Thymus (tissue), 14 donors: ENCODE data around the gene SCIMP. TPM values are rescaled to one million over a fixed set of nuclear protein-coding genes. Genes with fewer than 3 reads are reported as not detected.

Experiments
- DNase-seq, 9 donors: peaks; one replicate each; pipeline ENCODE4 v3.0.0-alpha.2; 2013; ENCODE audit warnings: low spot score in 9 of 9, low read depth in 6 of 9, missing footprints in 1 of 9
- H3K27ac ChIP-seq, 2 donors: one replicate each; pipeline ENCODE4 v1.5.1; 2013; ENCODE audit warnings: control low read depth in 1 of 2, low read depth in 1 of 2, low read length in 1 of 2, mild to moderate bottlenecking in 1 of 2, moderate library complexity in 1 of 2
- H3K27me3 ChIP-seq, 2 donors: one replicate each; pipeline ENCODE4 v1.5.1; 2013; ENCODE audit warnings: low read length in 1 of 2; ENCODE audit not compliant: control insufficient read depth in 2 of 2, insufficient read depth in 1 of 2
- H3K36me3 ChIP-seq, 2 donors: one replicate each; pipeline ENCODE4 v1.5.1; 2013; ENCODE audit warnings: low read length in 1 of 2, mild to moderate bottlenecking in 1 of 2, moderate library complexity in 1 of 2; ENCODE audit not compliant: control insufficient read depth in 2 of 2, insufficient read depth in 2 of 2
- H3K4me1 ChIP-seq, 2 donors: one replicate each; pipeline ENCODE4 v1.5.1; 2013; ENCODE audit warnings: low read length in 2 of 2; ENCODE audit not compliant: control insufficient read depth in 2 of 2, insufficient read depth in 2 of 2
- H3K4me3 ChIP-seq, 2 donors: one replicate each; pipeline ENCODE4 v1.5.1; 2013; ENCODE audit warnings: low read length in 2 of 2, control low read depth in 1 of 2, mild to moderate bottlenecking in 1 of 2
- H3K9me3 ChIP-seq, 2 donors: one replicate each; pipeline ENCODE4 v1.5.1; 2013; ENCODE audit warnings: low read length in 1 of 2, mild to moderate bottlenecking in 1 of 2; ENCODE audit not compliant: control insufficient read depth in 2 of 2, insufficient read depth in 1 of 2
- WGBS: extraction: QIAGEN DNeasy Blood & Tissue Kit; methylation state at CpG from one replicate; pipeline ENCODE4 v1.1.7; 2013; 5-methylcytosine and 5-hydroxymethylcytosine counted together
- long read RNA-seq, 10 donors: transcript quantifications; one replicate each; lab custom pipeline, GENCODE V29; 2026
- polyA plus RNA-seq: library from polyadenylated mRNA; stranded (reverse); fragments of 200-250 nt; gene quantifications from one replicate; pipeline ENCODE4 v1.2.3, GENCODE V29; 2013
- total RNA-seq: library from RNA; stranded (reverse); fragments of 120-200 nt; gene quantifications from one replicate; pipeline ENCODE4 v1.2.4, GENCODE V29; 2013
- donor health status: healthy.

SCIMP gene
- 0.80 TPM for total RNA-seq
- 5.1 TPM for polyA plus RNA-seq
- long read RNA-seq, donor 1 = 0 reads
- long read RNA-seq, donor 2 = 0 reads
- long read RNA-seq, donor 3, partial matches to known transcripts = 29 of 68 reads
- long read RNA-seq, donor 3, other reads (novel, unspliced or antisense) = 39 of 68 reads
- long read RNA-seq, donor 4 = 0 reads
- long read RNA-seq, donor 5, partial matches to known transcripts = 0 of 1 reads
- long read RNA-seq, donor 5, other reads (novel, unspliced or antisense) = 0 of 1 reads
- long read RNA-seq, donor 6 = 0 reads
- long read RNA-seq, donor 7, partial matches to known transcripts = 45 of 102 reads
- long read RNA-seq, donor 7, other reads (novel, unspliced or antisense) = 57 of 102 reads
- long read RNA-seq, donor 8, partial matches to known transcripts = 0 of 1 reads
- long read RNA-seq, donor 8, other reads (novel, unspliced or antisense) = 0 of 1 reads
- long read RNA-seq, donor 9 = 0 reads
- long read RNA-seq, donor 10 = 0 reads

DNA sequence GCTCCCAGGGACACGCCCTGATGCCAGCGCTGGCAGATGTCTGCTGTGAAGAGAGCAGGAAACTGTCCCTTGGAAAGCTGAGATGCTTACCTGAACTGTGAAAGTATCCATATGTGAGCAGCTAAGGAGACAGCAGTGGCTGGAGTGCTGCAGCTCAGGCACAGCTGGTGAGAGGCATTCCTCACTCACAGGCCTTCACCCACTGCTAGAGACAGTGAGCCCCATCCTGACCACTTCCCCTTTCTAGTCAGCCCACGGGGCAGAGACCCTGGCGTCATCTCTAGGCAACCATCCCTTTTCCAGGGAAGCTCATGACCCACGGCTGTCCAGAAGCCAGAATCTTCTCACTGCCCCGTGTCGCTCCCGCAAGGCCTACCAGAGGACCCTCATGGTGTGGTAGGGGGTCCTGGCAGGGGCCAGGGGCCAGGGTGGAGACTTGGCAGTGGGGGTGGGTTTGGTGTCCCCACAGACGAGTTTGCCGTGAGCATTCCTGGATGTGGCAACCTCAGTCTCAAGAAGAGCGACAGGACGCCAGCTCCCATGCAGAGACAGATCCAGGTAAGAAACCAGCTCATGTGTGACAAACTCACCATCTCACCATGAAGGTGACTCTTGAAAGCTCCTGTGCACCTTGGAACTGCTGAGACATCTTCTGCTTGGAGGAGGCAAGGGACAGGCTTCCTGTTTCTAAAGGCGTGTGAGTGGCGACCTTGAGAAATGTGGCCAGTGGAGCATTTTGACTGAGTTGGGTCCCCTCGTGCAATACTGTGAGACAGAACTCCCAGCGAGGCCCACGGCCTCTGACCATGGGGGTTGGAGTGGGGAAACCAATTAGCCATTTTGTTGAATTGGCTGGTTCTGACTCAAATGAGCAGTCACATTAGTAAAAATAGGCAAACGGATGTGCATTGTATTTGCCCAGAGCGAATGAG is at the start of gene SCIMP:
Gene SCIMP, minus strand, starts transcription at position 216 of the 932 bp plus-strand sequence. Its CDS starts 105 bp downstream, at position 111.
- no peak for DNase-seq
- Histone ChIP-seq H3K27ac (peak within 1 kb of the TSS in 1 of 2 donors; percentile 8), H3K27me3 (no peaks in the 10 kb centered on the region), H3K36me3 (peaks cover 0 to 9% of the 10 kb centered on the region in 2 donors), H3K9me3 (no peaks in the 10 kb centered on the region), H3K4me3 (no peak within 1 kb of the TSS), H3K4me1 (peaks cover 0 to 7% of the 10 kb centered on the region in 2 donors)
- whole genome bisulfite sequencing = 83% methylated on average over 19 of the region's 19 CpGs

DNA sequence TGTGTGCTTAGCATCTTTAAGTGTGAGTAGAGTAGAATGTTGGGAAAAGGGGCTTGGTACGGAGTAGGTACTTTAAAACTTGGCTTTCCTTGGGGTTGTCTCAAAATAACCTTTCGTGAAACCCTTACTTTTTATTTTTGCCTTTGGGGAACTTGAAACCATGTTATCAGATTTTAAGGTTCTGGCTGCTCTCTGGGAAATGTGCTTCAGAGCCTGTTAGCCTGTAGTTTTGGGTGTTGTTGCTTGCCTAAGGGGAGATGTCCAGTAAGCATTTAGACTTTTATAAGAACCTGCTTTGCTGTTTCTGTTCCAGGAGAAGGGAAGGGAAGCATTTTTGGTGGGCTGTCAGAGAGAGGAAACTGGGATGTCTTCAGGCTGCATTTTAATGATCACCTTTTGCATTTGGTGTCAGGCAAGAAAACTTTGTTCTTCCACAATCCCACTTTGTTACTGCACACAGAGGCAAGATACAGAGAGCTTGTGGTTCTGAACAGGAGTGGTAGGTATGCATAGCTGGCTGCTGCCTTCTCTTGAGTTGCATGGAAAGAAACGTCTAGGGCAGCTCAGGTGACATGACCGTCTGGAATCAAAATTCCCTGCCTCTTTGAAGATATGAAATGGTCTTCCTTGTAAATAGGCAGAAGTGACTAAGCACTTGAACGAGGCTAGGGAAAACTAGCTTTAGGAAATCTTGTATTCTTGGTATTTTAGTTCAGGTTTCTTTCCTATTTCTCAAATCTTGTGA is 49.1 kb upstream of the SCIMP start:
- Histone ChIP-seq H3K27me3 (no peaks in the 10 kb centered on the region), H3K27ac (peak overlapping the region in 1 of 2 donors; percentile 53), H3K9me3 (no peaks in the 10 kb centered on the region), H3K4me3 (peak overlapping the region; percentile 69 to 96), H3K4me1 (peaks cover 9 to 20% of the 10 kb centered on the region in 2 donors), H3K36me3 (peaks cover 3 to 14% of the 10 kb centered on the region in 2 donors)
- peak in 3 of 9 donors; percentile 2 to 21 (median 13) for DNase-seq
- WGBS = 79% methylated on average over 5 of the region's 5 CpGs

DNA sequence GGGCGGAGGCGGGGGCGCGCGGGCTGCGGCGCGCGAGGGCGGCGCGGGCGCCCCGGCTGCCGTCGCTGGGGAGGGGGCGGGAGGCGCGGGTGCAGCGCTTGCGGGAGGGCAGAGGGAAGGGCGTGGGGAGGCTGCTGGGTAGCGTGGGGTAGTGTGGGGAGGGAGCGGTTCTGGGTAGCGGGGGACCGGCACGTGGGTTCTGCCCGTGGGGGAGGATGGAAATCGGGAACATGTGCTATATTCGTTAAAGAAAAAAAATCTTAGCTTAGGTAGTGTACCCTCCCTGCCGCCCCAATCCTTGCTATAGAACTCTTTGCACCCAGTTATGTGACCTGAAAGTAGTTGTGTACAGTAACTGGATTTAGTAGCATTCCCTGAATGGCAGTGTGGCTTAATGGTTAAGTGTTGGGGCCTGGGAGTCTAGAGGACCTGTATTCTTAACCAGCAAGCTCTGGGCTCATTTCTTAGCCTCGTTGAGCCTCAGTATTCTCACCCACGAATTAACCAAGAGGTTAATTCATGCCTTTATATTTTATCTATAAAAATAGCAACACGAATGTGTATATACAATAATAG is 48.1 kb upstream of the SCIMP start:
- peak overlapping the region; percentile 69 to 96 for H3K27ac ChIP-seq
- H3K36me3 ChIP-seq = peaks cover 3 to 14% of the 10 kb centered on the region in 2 donors
- no peaks in the 10 kb centered on the region for H3K9me3 ChIP-seq
- no peaks in the 10 kb centered on the region for H3K27me3 ChIP-seq
- DNase-seq = peak in 4 of 9 donors; percentile 21 to 52 (median 36)
- peaks cover 9 to 20% of the 10 kb centered on the region in 2 donors for H3K4me1 ChIP-seq
- 3% methylated on average over 34 of the region's 34 CpGs for WGBS
- H3K4me3 ChIP-seq = peak overlapping the region; percentile 69 to 96

DNA sequence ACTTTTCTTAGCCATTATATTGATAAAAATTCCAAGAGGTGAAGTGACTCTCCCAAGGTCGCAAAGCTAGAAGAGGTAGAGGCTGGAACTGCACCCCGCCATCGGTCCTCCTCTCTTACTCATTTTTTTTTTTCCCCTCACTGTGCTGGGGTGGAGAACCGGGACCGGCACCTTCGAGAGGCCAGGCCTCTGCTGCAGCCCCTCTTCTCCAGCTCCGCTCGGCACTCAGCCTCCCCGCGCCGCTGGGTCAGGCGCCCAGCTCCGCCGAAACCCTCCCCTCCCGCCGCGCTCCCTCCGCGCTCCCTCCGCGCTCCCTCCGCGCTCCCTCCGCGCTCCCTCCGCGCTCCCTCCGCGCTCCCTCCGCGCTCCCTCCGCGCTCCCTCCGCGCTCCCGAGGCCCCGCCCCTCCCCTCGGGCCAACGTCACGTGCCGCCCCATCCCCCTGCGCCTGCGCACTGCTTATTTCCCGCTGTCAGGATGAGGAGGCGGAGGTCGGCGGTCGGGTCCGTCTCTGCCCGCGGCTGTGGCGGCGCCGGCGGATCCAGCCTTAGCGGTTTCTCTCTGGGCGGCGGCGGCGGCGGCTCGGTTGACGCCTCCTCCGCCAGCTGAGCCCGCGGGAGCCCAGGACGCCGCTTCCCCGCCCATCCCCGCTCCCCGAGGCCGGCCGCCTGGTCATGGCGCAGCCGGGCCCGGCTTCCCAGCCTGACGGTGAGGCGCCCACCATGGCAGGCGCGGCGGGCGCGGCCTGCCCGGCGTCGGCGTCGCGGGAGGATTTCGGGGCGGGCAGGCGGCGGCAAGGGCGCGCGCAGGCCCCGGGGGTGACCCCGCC is 47.4 kb upstream of the SCIMP start, which contains the start of gene RABEP1:
Gene RABEP1, plus strand, starts transcription at position 471 of the 828 bp plus-strand sequence. Its CDS starts 203 bp downstream, at position 674.
- peak; percentile 55 to 95 (median 89) for DNase-seq
- H3K27ac ChIP-seq = peak within 1 kb of the TSS; percentile 82 to 96
- no peaks in the 10 kb centered on the region for H3K27me3 ChIP-seq
- H3K36me3 ChIP-seq = peaks cover 3 to 14% of the 10 kb centered on the region in 2 donors
- no peaks in the 10 kb centered on the region for H3K9me3 ChIP-seq
- peaks cover 9 to 20% of the 10 kb centered on the region in 2 donors for H3K4me1 ChIP-seq
- WGBS = 1% methylated on average over 98 of the region's 98 CpGs
- H3K4me3 ChIP-seq = peak within 1 kb of the TSS; percentile 73 to 96

DNA sequence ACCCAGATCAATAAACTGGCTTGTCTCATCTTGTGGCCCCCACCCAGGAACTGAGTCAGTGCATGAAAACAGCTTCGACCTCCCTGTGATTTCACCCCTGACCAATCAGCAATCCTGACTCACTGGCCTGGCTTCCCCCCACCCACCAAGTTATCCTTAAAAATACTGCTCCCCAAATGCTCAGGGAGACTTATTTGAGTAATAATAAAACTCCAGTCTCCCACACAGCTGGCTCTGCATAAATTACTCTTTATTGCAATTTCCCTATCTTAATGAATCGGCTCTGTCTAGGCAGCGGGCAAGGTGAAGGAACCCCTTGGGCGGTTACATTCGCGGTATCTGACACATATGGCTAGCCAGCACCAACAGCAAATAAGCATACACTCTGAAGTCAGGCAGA is 37.7 kb upstream of the SCIMP start:
- H3K27me3 ChIP-seq = no peaks in the 10 kb centered on the region
- H3K4me1 ChIP-seq = no peaks in the 10 kb centered on the region
- DNase-seq = no peak
- no peaks in the 10 kb centered on the region for H3K9me3 ChIP-seq
- H3K27ac ChIP-seq = no peak overlapping the region
- H3K4me3 ChIP-seq = no peak overlapping the region
- no peaks in the 10 kb centered on the region for H3K36me3 ChIP-seq
- WGBS = 98% methylated on average over 6 of the region's 6 CpGs

DNA sequence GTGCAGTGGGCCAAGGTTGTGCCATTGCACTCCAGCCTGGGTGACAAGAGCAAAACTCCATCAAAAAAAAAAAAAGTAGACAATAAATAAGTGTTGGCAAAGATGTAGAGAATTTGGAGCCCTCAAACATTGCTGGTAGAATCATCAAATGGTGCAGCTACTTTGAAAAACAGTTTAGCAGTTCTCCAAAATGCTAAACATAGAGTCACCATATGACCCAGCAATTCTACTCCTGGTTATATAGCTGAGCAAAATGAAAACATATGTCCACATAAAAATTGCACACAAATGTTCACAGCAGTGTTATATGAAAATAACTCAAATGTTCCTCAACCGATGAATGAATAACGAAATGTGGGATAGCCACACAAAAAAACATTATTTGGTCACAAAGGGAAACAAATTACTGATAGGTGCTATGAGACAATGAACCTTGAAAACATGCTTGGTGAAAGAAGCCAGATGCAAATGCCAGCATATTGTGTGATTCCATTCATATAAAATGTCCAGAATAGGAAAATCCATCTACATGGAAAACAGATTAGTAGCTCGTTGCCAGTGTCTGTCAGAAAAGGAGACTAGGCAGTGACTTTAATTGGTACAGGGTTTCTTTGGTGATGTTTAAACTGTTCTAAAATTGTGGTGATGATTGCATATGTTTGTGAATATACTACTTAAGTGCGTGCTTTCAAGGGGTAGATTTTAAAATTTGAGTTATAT is 34.7 kb upstream of the SCIMP start:
- Histone ChIP-seq H3K36me3 (no peaks in the 10 kb centered on the region), H3K27me3 (no peaks in the 10 kb centered on the region), H3K4me3 (no peak overlapping the region), H3K27ac (no peak overlapping the region), H3K9me3 (no peaks in the 10 kb centered on the region), H3K4me1 (peaks cover 9 to 12% of the 10 kb centered on the region in 2 donors)
- 96% methylated on average over 4 of the region's 4 CpGs for WGBS
- DNase-seq = no peak

DNA sequence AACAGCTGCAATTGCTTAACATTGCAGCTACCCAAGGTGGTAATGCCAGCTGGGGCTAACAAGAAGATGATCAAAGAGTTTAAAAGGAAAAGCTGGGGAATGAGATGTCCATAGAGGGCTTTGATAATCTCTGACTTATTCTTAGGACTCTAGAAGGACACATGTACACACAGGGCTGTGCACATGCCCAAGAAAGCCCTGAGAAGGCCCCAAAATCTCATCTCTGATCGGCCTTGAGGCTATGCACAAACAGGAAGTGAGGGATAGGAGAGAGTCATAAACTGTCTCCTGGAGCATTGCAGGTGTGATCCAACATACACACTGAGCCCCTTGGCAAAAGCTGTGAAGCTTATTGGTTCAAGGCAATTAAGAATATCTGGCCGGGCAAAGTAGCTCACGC is 30.2 kb upstream of the SCIMP start:
- peak in 6 of 9 donors; percentile 53 to 87 (median 62) for DNase-seq
- Histone ChIP-seq H3K27ac (peak overlapping the region; percentile 85 to 96), H3K4me3 (no peak overlapping the region), H3K9me3 (no peaks in the 10 kb centered on the region), H3K27me3 (no peaks in the 10 kb centered on the region), H3K36me3 (no peaks in the 10 kb centered on the region), H3K4me1 (peaks cover 10 to 16% of the 10 kb centered on the region in 2 donors)
- 63% methylated on average over 3 of the region's 3 CpGs for WGBS
